GM21381 (cell line): ENCODE data around the gene PON1.

Experiments
- ATAC-seq: cut with Tn5 transposase; IDR thresholded peaks from one replicate; pipeline ENCODE4 v1.9.1; 2021; ENCODE audit warnings: mild to moderate bottlenecking, moderate library complexity; ENCODE audit not compliant: unreplicated experiment

PON1 gene

GRCh38 chr7:95261895-95262415 is 62.4 kb downstream of the PON1 start:
- no peak for ATAC-seq

GRCh38 chr7:95255691-95256090 is 68.6 kb downstream of the PON1 start:
- ATAC-seq, result no peak

DNA sequence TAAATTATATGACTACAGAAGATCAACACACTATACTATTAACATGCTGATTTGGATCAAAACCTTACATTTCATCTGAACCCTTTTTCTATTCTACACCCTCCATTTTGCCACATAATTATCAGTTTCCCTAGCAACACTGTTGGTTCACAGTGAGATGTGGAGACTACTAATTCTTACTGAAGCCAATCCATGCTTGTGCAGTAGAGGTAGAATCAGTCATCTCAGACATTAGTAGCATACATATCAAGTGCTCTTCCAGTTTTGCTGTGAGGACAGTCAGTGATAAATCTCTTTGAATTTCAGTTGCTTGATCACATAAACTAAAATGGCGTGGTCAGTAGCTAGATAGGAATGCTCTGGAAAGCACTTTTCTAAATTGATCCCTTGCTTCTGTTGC is 70.3 kb downstream of the PON1 start:
- no peak for ATAC-seq

DNA sequence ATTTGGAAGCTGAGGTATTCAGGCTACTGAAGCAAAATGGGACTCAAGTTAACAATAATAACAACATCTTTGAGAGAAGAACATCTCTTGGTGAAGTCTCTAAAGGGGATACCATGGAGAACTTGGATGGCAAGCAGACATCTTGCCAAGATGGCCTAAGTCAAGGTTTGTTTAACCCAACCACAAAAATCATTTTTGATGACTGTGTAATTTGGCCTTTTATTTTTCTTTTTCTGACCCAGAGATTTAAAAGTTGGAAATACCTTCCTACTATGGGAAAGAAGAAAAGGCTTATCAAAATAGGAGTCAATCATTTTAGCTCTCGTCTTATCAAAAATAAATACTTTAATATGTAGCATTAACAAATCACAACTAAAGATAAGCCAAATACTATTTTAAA is 72.4 kb downstream of the PON1 start:
- no peak for ATAC-seq

DNA sequence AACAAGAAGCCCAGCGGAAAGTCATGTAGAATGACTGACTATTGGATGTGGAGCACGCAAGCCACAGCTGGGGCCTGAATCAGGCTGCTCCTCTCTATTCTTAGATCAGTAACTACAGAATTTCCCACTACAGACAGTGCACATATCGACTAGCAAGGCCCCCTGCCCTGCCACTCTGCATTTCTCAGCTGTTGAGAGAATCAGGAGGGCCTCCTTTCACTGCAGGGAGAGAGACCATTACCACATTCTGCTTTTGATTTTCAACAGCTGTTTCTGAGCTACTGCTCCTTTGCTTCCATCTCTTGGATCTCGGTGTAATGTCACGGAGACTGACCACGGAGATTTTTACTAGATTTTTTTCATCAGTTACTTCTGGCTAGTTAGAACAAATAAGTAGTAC is 73.8 kb downstream of the PON1 start:
- ATAC-seq, result no peak
